HK-2 (cell line): ENCODE data around the gene UBALD2.

Experiments
- DNase-seq: peaks from one replicate; pipeline ENCODE4 v3.0.0-alpha.2; 2018; ENCODE audit not compliant: unreplicated experiment

The UBALD2 gene

DNA sequence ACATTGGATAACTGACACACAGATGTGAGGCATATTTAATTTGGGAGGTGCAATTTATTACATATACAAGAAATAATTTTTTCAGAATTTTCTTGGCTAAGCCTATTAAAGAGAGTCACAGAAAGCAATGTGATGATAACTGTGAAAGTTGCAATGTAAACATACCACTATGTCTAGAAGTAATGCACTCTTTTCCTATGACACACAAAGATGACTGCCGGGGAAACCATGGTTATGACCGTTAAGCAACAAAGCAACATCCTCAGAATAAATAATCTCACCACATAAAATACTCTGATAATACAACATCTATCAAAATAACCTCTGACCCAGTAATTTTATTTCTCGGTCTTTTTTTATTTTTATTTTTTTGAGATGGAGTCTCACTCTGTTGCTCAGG is 53.4 kb downstream of the UBALD2 start:
- no peak for DNase-seq
